HG03571 (cell line): Measurements from ENCODE around the gene ITIH5.
A peak's percentile ranks its signal among the peaks of the same experiment; 100 is the strongest.

ENCODE experiments used
- ATAC-seq: cut with Tn5 transposase; IDR thresholded peaks from one replicate; pipeline ENCODE4 v1.9.1; 2021; ENCODE audit not compliant: unreplicated experiment

The ITIH5 gene

DNA sequence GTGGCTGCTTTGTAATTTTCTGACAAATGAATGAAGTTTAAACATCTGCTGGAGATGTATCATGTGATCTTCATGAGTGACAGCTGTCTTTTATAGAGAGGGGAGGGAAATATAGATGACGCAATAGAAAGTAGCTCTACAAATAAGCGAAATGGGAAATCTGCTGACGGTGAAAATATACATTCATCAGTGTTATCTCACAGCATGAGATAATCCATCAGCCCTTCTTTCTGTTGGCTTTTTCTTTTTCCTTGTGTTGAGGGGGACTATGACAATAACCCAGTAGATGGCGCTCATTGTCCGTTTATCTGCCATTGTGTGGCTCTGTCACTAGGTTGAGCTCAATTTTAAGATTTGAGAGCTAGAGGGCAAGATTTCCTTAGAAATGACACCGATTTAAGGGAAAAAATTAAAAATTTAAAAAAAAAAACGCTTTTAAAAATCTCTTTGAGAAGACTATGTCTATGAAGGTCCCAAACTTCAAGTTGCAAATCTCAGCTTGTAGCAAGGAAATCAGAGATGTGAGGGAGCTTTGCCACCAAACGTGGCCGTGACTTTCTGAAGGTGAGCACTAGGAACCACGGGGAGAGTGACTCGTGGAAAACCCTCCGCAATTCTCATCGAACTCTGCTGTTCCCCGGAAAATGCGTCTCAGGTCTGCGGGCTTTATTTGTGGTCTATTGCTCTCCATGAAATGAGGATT is 141.3 kb downstream of the ITIH5 start:
- peak; percentile 65 for ATAC-seq

DNA sequence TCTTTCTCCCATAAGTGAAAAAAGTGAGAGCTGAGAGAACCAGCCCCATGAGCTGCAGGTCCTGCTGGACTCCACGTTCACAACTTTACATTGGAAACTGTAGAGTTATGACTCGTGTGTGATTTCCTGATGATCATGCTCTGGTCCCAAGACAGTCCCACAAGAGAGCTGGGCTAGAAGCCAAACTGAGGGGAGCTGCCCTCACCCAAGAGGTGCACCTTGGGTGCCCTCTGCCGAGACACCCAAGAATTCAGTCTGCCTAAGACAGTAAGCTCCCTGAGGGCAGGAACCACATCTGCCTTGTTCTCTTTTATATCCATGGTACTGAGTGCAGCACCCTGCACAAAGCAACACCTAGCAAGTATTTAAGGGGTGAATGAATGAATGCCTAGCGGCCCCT is 143.1 kb downstream of the ITIH5 start:
- ATAC-seq = no peak

DNA sequence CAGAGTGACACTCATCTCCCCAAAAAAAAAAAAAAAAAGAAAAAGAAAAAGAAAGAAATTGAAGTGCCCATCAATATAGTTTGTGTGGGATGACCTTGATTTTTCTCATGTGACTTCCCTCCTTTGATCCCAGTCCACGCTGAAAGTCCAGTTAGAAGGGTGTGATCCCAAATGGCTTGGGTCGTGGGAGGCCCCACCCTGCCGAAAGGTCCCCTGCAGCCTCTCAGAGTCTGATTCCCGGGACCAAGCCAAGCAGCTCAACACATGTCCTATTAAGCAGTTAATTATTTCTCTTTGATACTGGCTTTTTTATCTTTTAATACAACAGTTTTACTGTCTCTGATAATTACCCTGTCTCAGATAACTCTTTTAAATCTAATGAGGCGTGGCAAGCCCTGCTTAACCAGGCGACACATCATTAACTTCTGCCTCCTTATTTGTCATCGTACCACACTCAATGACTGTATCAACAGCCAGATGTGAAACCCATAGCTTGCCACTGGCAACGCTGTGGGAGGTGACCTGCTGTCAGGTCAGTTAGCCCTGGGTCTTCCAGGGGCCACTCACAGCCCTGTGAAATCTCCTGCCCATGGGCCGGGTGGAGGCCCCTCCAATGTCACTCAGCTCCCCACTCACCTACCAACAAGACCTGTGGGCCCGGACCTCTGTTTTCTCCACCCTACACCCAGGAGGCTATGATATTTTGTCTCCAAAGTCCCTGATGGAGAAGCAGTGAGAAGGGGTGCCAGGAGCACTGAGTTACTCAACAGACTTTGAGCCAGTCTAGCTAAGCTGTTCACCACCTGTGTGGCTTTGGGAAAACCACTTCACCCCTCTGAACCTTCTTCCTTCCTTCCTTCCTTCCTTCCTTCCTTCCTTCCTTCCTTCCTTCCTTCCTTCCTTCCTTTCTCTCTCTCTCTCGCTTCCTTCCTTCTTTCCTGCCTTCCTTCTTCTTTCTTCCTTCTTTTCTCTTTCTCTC is 146.0 kb downstream of the ITIH5 start:
- peak; percentile 91 for ATAC-seq

DNA sequence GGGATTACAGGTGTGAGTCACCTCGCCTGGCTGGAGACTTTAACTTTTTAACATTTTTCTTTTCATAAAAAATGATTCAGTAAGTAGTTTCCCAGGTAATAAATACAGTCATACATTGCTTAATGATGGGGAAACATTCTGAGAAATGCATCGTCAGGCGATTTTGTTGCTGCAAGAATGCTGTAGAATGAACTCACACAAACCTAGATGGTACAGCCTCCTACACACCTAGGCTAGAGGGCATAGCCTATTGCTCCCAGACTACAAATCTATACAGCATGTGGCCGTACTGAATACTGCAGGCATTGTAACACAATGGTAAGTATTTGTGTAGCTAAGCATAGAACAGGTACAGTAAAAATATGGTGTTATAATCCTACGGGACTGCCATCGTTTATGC is 147.4 kb downstream of the ITIH5 start:
- no peak for ATAC-seq

DNA sequence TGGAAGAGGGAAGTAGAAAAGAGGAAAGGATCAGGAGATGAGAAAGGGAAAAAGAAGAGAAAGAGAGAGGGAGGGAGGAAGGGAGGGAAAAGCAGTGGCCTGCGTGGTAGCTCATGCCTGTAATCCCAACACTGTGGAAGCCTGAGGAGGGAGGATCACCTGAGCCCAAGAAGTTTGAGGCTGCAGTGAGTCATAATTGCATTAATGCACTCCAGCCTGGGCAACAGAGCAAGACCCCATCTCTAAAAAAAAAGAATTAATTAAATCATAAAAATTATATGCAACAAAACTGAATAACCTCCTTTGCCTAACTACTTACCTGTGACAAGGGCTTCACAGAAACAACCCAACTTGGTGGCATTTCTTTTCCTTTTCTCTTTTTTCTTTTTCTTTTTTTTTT is 148.1 kb downstream of the ITIH5 start:
- no peak for ATAC-seq

DNA sequence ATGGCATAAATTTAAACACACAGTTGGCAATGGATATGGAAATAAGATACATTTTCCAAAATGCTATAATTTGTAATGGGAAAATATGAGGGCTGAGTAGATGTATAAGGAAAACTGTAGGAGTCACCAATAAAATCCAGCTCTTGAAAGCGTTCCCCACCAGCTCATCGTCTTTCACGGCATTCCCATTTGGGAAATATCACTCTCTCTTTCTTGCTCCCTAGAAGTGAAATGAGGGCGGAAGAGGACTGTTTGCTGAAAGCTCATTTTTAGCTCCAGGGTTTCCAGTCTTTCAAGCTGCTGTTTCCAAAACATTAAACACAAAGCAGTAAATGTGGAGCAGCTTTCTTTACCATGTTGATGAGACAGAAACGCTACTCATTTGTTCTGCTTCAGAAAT is 151.3 kb downstream of the ITIH5 start:
- ATAC-seq = no peak

DNA sequence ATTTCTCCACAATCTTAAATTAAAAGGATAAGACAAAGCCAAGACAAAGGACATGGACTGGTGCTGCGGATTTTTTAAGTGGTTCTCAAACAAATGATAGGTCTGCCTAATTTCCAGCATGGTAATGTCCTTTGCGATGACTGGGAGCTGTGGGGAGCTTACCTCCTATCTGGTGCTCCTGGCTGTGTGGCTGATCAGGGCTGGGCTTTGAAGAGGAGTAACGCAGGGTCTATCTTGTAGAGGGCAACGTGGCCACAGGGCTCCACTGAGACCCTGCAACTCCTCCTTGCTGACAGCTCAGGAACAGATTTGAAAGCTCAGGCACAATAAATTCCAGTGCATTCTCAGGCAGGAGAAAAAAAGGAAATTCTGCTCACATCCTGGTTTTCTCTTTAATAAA is 152.8 kb downstream of the ITIH5 start:
- ATAC-seq = no peak

DNA sequence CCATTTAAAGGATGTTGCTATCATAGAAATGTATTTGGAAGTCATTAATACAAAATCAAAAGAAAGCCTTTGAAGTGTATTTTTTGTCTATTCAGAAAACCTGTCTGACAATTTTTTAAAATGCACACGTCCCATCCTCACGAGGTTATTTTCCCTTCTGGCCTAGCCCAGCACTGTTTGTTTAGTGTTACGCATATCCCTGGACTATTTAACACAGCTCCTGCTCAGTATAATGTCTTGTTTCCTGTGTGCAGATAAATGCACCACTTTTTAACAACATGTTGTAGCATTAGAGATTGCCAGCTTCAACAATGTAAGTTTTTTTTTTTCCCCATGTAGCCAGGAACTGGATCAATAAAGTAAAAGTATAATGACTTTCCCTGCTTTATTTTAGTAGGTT is 153.3 kb downstream of the ITIH5 start:
- ATAC-seq = no peak

DNA sequence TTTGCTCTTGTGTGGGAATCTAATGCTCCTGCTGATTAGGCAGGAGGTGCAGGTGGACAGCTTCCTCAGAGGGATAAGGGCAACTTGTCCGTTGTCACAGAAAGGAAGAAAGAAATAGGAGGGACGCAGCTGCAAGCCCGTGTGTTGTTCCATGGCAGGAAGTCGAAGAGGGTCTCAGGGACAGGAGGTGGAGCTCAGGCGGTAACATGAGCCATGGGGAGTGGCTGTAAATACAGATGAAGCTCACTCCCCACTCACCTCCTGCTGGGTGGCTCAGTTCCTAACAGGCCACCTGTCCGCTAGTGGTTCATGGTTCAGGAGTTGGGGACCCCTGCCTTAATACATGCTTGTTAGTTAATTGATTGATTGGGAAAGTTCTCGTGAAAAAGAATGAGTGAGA is 154.3 kb downstream of the ITIH5 start:
- no peak for ATAC-seq

DNA sequence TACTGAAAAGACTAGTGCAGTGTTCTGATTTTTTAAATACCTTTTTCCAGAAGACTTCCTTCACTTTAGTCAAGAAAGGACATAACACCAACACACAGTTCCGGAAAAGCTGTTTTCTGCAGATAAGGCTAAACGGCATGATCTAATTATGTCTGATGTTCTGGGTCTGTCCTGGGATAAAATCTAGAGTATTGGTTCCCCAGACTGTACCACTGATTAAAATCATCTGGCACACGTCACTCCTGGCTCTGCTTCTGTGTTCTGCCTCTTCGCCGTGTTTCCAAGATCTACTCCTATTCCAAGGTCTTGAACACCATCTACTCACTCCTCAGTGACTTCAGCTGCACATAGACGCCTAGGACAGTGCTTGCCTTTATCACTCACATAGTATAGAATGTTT is 155.2 kb downstream of the ITIH5 start:
- no peak for ATAC-seq
